SU-DHL-6 (cell line): Measurements from ENCODE around the gene SLC6A7.

Experiments used
- H2AFZ ChIP-seq: fragments of 200-600 bp; sonication (generic); 2 replicates; pipeline ENCODE4 v1.6.1; 2014; ENCODE audit warnings: low read depth, mild to moderate bottlenecking, moderate library complexity, mixed read lengths, antibody characterized with exemption, low read length; ENCODE audit not compliant: severe bottlenecking
- H3F3A ChIP-seq: fragments of 200-600 bp; shearing (Covaris generic); 2 replicates; pipeline ENCODE4 v1.6.0; 2016; ENCODE audit warnings: antibody characterized with exemption, mild to moderate bottlenecking; ENCODE audit not compliant: insufficient read depth
- H3K27ac ChIP-seq: fragments of 200-600 bp; sonication (generic); 2 replicates; pipeline ENCODE4 v1.5.1; 2016; ENCODE audit warnings: low read depth, mild to moderate bottlenecking, low read length, moderate library complexity, mixed read lengths
- H3K27me3 ChIP-seq: fragments of 200-600 bp; sonication (generic), shearing (Covaris generic); 2 replicates; pipeline ENCODE4 v1.6.0; 2014; ENCODE audit warnings: mild to moderate bottlenecking, low read length
- H3K36me3 ChIP-seq: fragments of 200-600 bp; sonication (generic); 2 replicates; pipeline ENCODE4 v1.6.1; 2014; ENCODE audit warnings: mild to moderate bottlenecking, low read length, mixed read lengths
- H3K4me2 ChIP-seq: fragments of 300-600, 200-600 bp; shearing (Covaris generic), sonication (generic); 2 replicates; pipeline ENCODE4 v1.6.0; 2014; ENCODE audit warnings: low read length, low read depth, mild to moderate bottlenecking; ENCODE audit not compliant: poor library complexity, severe bottlenecking
- H3K4me3 ChIP-seq: fragments of 200-600 bp; sonication (generic); 2 replicates; pipeline ENCODE4 v1.5.1; 2014; ENCODE audit warnings: antibody characterized with exemption, low read length, mild to moderate bottlenecking, mixed read lengths; ENCODE audit not compliant: insufficient read depth, poor library complexity, severe bottlenecking
- H3K79me2 ChIP-seq: fragments of 200-600 bp; sonication (generic); 2 replicates; pipeline ENCODE4 v1.6.1; 2014; ENCODE audit warnings: mild to moderate bottlenecking, low read length, moderate library complexity; ENCODE audit not compliant: insufficient read depth
- H3K9ac ChIP-seq: fragments of 200-600 bp; sonication (generic); 2 replicates; pipeline ENCODE4 v1.7.0; 2014; ENCODE audit warnings: mild to moderate bottlenecking, low read length
- H3K9me2 ChIP-seq: fragments of 200-600 bp; sonication (generic); replicated peaks from 2 replicates; pipeline ENCODE4 v1.6.1; 2014; ENCODE audit warnings: low read length; ENCODE audit not compliant: insufficient read depth
- H3K9me3 ChIP-seq: fragments of 200-600 bp; sonication (generic); 2 replicates; pipeline ENCODE4 v1.6.1; 2014; ENCODE audit warnings: low read length, mixed read lengths; ENCODE audit not compliant: insufficient read depth
- H4K20me1 ChIP-seq: fragments of 200-600 bp; sonication (generic); 2 replicates; pipeline ENCODE4 v1.6.1; 2014; ENCODE audit warnings: low read depth, mild to moderate bottlenecking, antibody characterized with exemption, low read length, moderate library complexity, mixed read lengths
- EZH2phosphoT487 ChIP-seq: fragments of 200-600 bp; sonication (generic), shearing (Covaris generic); conservative IDR thresholded peaks from 2 replicates; pipeline ENCODE4 v1.6.1; 2018; ENCODE audit warnings: mild to moderate bottlenecking, antibody characterized with exemption, low read length, moderate library complexity, mixed read lengths
- TF ChIP-seq, protein P1 (sequence below): fragments of 200-600 bp; sonication (generic); IDR thresholded peaks from one replicate; pipeline ENCODE4 v1.5.1; 2017; ENCODE audit warnings: antibody characterized with exemption, mild to moderate bottlenecking, low read length, moderate library complexity; ENCODE audit not compliant: insufficient read depth, poor library complexity, severe bottlenecking

SLC6A7 gene

DNA sequence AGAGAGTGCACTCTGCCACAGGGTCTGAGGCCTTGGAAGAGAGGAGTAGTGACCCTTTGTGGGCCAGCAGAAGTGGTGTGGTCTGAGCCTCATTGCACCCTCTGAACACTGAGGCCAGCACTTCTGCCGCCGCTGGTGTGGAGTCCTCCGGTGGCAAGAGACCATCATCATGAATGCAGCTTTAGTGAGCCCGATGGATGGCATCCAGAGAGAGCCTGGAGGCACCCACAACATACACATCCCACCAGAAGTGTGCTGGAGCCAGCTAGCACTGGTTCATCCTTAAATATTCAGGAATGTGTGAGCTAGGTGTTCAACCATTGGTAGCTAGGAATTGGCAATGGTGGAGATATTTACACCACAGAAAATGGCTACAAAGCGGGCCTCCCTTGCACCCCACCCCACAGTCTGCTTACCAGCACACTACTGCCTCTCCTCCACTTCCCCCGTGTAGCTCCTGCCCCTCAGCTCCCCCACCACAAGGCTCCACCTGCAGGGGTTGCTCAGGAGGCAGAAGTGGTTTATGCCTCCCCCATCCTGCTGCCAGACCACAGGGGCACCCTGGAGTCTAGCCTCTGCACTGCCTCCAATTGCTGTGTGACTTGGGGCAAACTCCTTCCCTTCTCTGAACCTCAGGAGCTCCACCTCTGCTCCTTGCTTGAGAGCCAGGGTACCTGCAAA, 16.4 kb downstream of the SLC6A7 start:
- Histone ChIP-seq H3K27me3 (no peaks in the 10 kb centered on the region), H3K9me2 (no peaks in the 10 kb centered on the region), H3K4me2 (no peak overlapping the region), H3K4me3 (no peak overlapping the region), H3F3A (no peaks in the 10 kb centered on the region), H2AFZ (no peak overlapping the region), H3K9ac (no peak overlapping the region), H3K27ac (no peak overlapping the region), H3K9me3 (no peaks in the 10 kb centered on the region), H4K20me1 (no peaks in the 10 kb centered on the region), H3K36me3 (no peaks in the 10 kb centered on the region), H3K79me2 (no peaks in the 10 kb centered on the region)
- TF ChIP-seq EZH2phosphoT487 = no peak
- TF ChIP-seq, protein P1, sequence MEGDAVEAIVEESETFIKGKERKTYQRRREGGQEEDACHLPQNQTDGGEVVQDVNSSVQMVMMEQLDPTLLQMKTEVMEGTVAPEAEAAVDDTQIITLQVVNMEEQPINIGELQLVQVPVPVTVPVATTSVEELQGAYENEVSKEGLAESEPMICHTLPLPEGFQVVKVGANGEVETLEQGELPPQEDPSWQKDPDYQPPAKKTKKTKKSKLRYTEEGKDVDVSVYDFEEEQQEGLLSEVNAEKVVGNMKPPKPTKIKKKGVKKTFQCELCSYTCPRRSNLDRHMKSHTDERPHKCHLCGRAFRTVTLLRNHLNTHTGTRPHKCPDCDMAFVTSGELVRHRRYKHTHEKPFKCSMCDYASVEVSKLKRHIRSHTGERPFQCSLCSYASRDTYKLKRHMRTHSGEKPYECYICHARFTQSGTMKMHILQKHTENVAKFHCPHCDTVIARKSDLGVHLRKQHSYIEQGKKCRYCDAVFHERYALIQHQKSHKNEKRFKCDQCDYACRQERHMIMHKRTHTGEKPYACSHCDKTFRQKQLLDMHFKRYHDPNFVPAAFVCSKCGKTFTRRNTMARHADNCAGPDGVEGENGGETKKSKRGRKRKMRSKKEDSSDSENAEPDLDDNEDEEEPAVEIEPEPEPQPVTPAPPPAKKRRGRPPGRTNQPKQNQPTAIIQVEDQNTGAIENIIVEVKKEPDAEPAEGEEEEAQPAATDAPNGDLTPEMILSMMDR = no peak

DNA sequence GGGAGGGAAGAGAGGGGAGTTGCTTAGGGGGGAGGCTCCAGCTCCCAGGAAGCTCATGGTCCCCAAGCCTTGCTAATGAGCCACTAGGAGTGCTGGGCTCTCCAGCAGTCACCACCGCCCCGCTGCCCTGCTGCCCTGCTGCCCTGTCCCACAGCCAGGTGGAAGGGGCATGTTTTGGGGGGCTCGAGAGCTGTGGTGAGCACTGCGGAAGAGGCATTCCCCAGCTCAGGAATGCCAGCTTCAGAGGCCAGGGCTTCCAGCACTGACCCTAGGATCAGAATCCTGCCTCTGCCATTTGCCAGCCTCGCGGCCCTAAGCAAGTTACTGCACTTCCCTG, 16.9 kb downstream of the SLC6A7 start:
- TF ChIP-seq, protein P1 = no peak
- no peak for TF ChIP-seq EZH2phosphoT487
- no peaks in the 10 kb centered on the region for H3F3A ChIP-seq
- H3K79me2 ChIP-seq = no peaks in the 10 kb centered on the region
- H3K27ac ChIP-seq = no peak overlapping the region
- no peaks in the 10 kb centered on the region for H3K36me3 ChIP-seq
- no peak overlapping the region for H3K4me3 ChIP-seq
- no peak overlapping the region for H3K9ac ChIP-seq
- H3K9me3 ChIP-seq = no peaks in the 10 kb centered on the region
- H3K27me3 ChIP-seq = no peaks in the 10 kb centered on the region
- H2AFZ ChIP-seq = no peak overlapping the region
- H4K20me1 ChIP-seq = no peaks in the 10 kb centered on the region
- no peaks in the 10 kb centered on the region for H3K9me2 ChIP-seq
- H3K4me2 ChIP-seq = no peak overlapping the region

DNA sequence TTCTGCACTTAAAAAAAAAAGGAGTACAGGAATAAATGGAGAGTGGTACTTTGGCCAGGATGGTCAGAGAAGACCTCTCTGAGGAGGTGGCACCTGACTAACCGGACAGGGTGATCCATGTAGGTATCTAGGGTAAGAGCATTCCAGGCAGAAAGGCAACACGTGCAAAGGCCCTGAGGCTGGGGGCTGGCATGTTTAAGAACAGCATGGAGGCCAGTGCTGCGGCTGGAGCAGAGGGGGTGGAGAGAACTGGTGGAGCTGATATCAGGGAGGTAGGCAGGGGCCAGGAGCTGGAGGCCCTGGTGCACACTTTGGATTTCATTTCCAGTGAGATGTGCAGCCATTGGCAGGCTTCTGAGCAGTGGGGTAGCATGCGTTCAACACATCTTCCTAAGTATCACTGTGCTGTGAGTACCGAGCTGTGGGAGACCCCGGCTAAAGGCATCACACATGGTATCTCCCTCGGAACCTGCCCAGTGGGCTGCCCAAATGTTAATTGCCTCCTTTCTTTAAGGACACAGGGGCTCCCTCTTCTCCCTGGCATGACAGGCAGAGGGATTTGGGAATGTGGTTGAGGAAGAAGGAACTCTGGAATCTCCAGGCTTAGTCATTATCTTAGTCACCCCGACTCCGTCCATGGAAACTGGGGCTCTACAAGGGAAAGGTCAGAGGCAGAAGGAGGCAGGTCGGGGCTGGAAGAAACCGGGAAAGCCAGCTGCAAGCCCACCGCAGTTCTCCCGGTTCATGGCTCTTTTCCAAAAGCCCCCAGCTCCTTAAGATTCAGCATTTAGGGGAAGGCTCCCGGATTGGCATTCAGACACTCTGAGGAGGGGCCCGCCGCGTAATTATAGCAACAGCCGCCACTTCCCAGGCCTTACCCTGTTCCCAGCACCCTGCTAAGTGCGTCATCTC, 18.6 kb downstream of the SLC6A7 start:
- H3K4me3 ChIP-seq = no peak overlapping the region
- no peak overlapping the region for H2AFZ ChIP-seq
- no peak overlapping the region for H3K9ac ChIP-seq
- H3K36me3 ChIP-seq = no peaks in the 10 kb centered on the region
- H3F3A ChIP-seq = no peaks in the 10 kb centered on the region
- no peak overlapping the region for H3K27ac ChIP-seq
- H4K20me1 ChIP-seq = no peaks in the 10 kb centered on the region
- no peak for TF ChIP-seq EZH2phosphoT487
- no peaks in the 10 kb centered on the region for H3K27me3 ChIP-seq
- H3K79me2 ChIP-seq = no peaks in the 10 kb centered on the region
- no peak overlapping the region for H3K4me2 ChIP-seq
- no peaks in the 10 kb centered on the region for H3K9me2 ChIP-seq
- H3K9me3 ChIP-seq = no peaks in the 10 kb centered on the region

DNA sequence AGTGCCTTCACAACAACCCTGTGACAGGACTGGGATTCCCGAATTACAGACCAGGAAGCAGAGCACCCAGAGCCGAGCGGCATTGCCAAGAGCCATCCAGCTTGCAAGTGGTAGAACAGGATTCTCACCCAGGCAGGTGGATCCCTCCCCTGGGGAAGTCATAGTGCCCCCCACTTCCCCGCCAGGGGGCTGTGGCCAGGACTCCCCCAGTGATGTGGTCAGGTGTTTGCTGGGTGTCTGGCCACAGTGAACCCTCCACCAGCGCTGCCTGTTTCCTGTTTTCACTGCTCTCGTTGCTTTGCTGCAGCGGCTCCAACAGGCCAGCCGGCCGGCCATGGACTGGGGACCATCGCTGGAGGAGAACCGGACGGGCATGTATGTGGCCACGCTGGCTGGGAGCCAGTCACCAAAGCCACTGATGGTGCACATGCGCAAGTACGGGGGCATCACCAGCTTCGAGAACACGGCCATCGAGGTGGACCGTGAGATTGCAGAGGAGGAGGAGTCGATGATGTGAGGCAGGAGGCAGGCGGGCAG, 19.3 kb downstream of the SLC6A7 start:
- H3K9ac ChIP-seq = no peak overlapping the region
- H2AFZ ChIP-seq = no peak overlapping the region
- TF ChIP-seq EZH2phosphoT487 = no peak
- TF ChIP-seq, protein P1 = no peak

More for the DNA sequence above, 19.3 kb downstream of the SLC6A7 start:
- Histone ChIP-seq H3K9me2 (no peaks in the 10 kb centered on the region), H3K4me2 (no peak overlapping the region), H3K79me2 (no peaks in the 10 kb centered on the region), H3F3A (no peaks in the 10 kb centered on the region), H3K27me3 (no peaks in the 10 kb centered on the region), H4K20me1 (no peaks in the 10 kb centered on the region), H3K9me3 (no peaks in the 10 kb centered on the region), H3K4me3 (no peak overlapping the region), H3K27ac (no peak overlapping the region), H3K36me3 (no peaks in the 10 kb centered on the region)
